PFSK-1 (cell line): Measurements from ENCODE around the gene SLC35G1.

Source experiments
- POLR2AphosphoS5 ChIP-seq: IDR thresholded peaks from 2 replicates; pipeline ENCODE4 v1.6.1; 2012; ENCODE audit warnings: low read depth, mild to moderate bottlenecking, control low read depth, low read length, moderate library complexity
- TF ChIP-seq, protein P1 (sequence below), 2 experiments: IDR thresholded peaks; 2 replicates each; pipeline versions ENCODE4 v1.6.1 to v1.8.0; 2011 to 2012; ENCODE audit warnings: low read depth in 2 of 2, low read length in 2 of 2, control low read depth in 1 of 2, inconsistent platforms in 1 of 2, mild to moderate bottlenecking in 1 of 2, moderate library complexity in 1 of 2; ENCODE audit not compliant: insufficient read depth in 1 of 2

DNA sequence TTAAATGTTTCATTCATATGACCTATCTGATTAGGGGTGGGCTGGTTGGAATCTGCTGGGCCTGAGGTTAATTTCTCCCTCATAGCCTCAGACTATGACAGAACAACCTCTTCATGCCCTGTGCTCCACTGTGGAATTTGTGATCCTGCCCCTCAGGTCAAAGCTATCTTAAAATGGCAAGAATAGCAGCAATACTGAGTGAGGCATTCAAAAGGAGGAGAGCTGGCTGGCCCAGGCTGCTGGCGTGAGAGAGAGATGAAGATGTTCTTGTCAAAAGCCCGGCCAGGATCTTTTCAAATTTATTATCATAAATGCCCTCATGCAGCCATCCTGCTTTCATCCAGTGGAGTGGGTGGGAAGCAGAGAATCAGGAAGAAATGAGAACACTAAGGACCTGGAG is 58.1 kb downstream of the SLC35G1 start:
- TF ChIP-seq, protein P1, sequence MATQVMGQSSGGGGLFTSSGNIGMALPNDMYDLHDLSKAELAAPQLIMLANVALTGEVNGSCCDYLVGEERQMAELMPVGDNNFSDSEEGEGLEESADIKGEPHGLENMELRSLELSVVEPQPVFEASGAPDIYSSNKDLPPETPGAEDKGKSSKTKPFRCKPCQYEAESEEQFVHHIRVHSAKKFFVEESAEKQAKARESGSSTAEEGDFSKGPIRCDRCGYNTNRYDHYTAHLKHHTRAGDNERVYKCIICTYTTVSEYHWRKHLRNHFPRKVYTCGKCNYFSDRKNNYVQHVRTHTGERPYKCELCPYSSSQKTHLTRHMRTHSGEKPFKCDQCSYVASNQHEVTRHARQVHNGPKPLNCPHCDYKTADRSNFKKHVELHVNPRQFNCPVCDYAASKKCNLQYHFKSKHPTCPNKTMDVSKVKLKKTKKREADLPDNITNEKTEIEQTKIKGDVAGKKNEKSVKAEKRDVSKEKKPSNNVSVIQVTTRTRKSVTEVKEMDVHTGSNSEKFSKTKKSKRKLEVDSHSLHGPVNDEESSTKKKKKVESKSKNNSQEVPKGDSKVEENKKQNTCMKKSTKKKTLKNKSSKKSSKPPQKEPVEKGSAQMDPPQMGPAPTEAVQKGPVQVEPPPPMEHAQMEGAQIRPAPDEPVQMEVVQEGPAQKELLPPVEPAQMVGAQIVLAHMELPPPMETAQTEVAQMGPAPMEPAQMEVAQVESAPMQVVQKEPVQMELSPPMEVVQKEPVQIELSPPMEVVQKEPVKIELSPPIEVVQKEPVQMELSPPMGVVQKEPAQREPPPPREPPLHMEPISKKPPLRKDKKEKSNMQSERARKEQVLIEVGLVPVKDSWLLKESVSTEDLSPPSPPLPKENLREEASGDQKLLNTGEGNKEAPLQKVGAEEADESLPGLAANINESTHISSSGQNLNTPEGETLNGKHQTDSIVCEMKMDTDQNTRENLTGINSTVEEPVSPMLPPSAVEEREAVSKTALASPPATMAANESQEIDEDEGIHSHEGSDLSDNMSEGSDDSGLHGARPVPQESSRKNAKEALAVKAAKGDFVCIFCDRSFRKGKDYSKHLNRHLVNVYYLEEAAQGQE (IDR thresholded peaks at IDR 0.05; ENCODE audit: insufficient read depth in 1 of 2, low read depth in 2 of 2, low read length in 2 of 2), result no peak
- TF ChIP-seq POLR2AphosphoS5, result no peak
